Choroid plexus epithelial cell (primary cell): ENCODE results near the gene TBX10.
"Not testable (repeated sequence)": the region's sequence is repeated elsewhere in the genome, so short reads cannot be mapped to it uniquely, and the experiment has no call there.

Experiments used
- DNase-seq: peaks from one replicate; pipeline ENCODE4 v3.0.0-alpha.2; 2010; ENCODE audit warnings: low read depth
- H3K4me3 ChIP-seq: 2 replicates; pipeline ENCODE4 v1.5.1; 2011; ENCODE audit warnings: low read depth, mild to moderate bottlenecking, control low read depth, low read length, moderate library complexity
- CTCF ChIP-seq: conservative IDR thresholded peaks from 2 replicates; pipeline ENCODE4 v1.5.1; 2011; ENCODE audit warnings: low read depth, mild to moderate bottlenecking, control low read depth, inconsistent platforms, low read length, moderate library complexity

The TBX10 gene

DNA sequence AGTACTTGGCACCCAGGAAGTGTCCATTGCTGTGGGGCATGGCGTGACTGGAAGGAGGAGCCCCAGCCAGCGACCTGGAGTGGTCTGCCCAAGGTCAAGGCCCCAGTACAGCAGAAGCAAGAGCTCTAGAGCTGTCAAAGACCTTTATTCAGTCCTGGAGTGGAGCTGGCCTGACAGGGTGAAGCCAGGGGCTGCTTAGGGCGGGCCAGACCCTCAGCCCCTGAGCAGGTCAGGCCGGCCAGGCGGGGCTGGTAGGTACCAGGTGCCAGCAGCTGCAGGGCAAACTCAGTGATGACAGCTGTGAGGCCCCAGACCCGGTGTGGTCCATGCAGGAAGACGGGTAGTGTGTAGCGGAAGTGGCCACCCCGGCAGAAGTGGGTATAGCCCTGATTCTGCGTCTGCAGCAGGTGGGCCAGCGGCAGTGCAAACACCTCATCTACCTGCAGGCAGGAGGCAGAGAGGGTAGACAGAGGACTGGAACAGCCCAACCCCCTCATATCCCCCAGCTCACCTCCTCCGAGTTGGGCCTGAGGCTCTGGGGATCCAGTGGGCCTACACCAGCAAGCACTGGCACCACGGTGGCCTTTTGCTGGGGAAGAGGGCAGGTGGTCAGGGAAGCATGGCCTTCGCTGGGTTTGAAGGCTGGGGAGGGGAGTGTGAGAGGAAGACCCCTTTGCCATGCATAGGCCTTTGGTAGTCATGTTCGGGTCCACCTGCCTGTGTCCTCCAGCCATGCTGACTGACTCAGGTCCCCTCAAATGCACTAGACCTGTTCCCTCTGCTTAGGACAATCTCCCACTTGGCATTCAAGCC lies 11.5 kb downstream of the TBX10 start:
- H3K4me3 ChIP-seq = no peak overlapping the region
- TF ChIP-seq CTCF = no peak
- no peak for DNase-seq

DNA sequence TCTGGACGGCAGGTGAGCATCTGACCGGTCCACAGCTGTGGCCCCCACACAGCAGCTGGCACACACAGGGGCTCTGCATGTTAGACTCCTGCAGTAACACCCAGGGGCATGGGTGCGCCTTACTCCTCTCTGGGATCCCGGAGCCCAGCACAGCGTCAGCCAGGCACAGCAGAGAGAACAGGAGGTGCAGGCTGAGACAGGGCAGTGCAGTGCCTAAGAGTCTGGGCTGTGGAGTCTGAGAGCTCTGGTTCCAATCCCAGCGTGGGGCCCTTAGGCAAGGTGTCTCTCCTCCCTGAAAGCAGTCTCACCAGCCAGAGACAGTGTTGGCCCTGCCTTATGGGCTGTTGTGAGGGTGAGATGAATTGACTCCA lies 12.1 kb downstream of the TBX10 start:
- no peak for DNase-seq
- H3K4me3 ChIP-seq = no peak overlapping the region
- TF ChIP-seq CTCF = no peak

DNA sequence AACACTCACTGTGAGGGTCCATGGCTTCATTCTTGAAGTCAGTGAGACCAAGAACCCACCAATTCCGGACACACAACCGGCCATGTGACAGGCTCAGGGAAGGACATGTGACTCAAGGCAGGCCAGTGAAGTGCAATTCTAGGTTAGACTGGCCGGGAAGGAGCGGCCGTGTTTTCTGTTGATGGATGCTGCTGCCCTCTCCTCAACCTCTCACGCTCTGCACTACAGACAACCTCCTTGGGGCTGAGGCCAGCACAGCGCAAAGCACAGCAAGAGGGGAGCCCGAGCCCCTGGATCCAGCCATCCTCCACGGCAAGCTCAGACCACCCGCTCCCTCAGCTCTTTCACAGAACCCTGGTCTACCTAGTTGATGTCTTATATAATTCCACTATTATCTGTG lies 12.6 kb downstream of the TBX10 start:
- H3K4me3 ChIP-seq = no peak overlapping the region
- no peak for DNase-seq
- TF ChIP-seq CTCF = no peak

DNA sequence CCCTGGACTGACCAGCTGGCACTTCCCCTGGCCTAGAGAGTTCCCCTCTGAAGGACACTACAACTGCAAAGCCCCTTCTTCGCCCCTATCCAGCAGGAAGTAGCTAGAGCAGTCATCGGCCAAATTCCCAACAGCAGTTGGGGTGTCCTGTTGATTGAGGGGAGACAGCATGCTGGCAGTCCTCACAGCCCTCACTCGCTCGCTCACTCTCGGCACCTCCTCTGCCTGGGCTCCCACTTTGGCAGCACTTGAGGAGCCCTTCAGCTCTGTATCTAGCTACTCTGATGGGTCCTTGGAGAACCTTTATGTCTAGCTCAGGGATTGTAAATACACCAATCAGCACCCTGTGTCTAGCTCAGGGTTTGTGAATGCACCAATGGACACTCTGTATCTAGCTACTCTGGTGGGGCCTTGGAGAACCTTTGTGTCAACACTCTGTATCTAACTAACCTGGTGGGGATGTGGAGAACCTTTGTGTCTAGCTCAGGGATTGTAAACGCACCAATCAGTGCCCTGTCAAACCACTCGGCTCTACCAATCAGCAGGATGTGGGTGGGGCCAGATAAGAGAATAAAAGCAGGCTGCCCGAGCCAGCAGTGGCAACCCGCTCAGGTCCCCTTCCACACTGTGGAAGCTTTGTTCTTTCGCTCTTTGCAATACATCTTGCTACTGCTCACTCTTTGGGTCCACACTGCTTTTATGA lies 13.3 kb downstream of the TBX10 start:
- not testable (repeated sequence) for H3K4me3 ChIP-seq, DNase-seq

- not testable (repeated sequence) for DNase-seq, H3K4me3 ChIP-seq
Observed at GRCh38 chr11:67623795-67624194, 15.8 kb downstream of the TBX10 start.

DNA sequence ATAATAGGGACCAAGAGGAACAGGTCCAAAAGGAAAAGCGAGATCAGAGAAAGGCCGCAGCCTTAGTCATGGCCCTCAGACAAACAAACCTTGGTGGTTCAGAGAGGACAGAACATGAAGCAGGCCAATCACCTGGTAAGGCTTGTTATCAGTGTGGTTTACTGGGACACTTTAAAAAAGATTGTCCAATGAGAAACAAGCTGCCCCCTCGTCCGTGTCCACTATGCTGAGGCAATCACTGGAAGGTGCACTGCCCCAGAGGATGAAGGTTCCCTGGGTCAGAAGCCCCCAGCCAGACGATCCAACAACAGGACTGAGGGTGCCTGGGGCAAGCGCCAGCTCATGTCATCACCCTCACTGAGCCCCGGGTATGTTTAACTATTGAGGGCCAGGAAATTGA lies 16.7 kb downstream of the TBX10 start:
- not testable (repeated sequence) for H3K4me3 ChIP-seq, DNase-seq

GRCh38 chr11:67621928-67622327 lies 17.6 kb downstream of the TBX10 start:
- not testable (repeated sequence) for DNase-seq

GRCh38 chr11:67620621-67621020 lies 18.9 kb downstream of the TBX10 start:
- DNase-seq = not testable (repeated sequence)

More at GRCh38 chr11:67621928-67622327, 17.6 kb downstream of the TBX10 start:
- not testable (repeated sequence) for H3K4me3 ChIP-seq

GRCh38 chr11:67619683-67620618 lies 19.6 kb downstream of the TBX10 start:
- not testable (repeated sequence) for H3K4me3 ChIP-seq, DNase-seq

More at GRCh38 chr11:67620621-67621020, 18.9 kb downstream of the TBX10 start:
- H3K4me3 ChIP-seq = not testable (repeated sequence)

GRCh38 chr11:67618901-67619659 lies 20.5 kb downstream of the TBX10 start:
- not testable (repeated sequence) for H3K4me3 ChIP-seq, DNase-seq
